ENCODE data around the gene DGLUCY. TPM values are rescaled to one million over a fixed set of nuclear protein-coding genes. Genes with fewer than 3 reads are reported as not detected.

The DGLUCY gene
- total and polyA plus RNA-seq, 5 donors from 2014 or later, result 45.2 to 120 (median 60.8) TPM

DNA sequence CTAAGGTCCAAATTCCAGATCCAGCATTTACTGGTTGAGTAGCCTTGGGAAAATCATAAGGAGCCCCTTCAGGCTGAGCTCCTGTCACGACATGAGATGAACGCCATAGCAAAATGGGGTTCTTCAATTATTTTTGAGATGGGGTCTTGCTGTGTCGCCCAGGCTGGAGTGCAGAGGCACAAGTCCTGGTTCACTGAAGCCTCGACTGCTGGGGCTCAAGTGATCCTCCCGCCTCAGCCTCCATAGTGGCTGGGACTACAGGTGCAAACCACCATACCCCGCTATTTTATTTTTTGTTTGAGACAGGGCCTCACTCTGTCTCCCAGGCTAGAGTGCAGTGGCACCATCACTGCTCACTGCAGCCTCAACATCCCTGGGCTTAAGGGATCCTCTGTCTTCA is 156.3 kb downstream of the DGLUCY start:
- no peak for DNase-seq
- Histone ChIP-seq H3K4me1 (ENCODE audit: control insufficient read depth, insufficient read depth, low read length, poor library complexity, severe bottlenecking) (peaks cover 3% of the 10 kb centered on the region), H3K27ac (ENCODE audit: insufficient read depth, low read length, poor library complexity, severe bottlenecking) (no peak overlapping the region), H3K9me3 (ENCODE audit: control insufficient read depth in 2 of 2, low read length in 2 of 2) (no peaks in the 10 kb centered on the region), H3K4me3 (ENCODE audit: low read depth, low read length) (no peak overlapping the region), H3K36me3 (ENCODE audit: control insufficient read depth, insufficient read depth, low read length) (peaks cover 48% of the 10 kb centered on the region), H3K27me3 (ENCODE audit: control insufficient read depth, insufficient read depth, low read length) (no peaks in the 10 kb centered on the region)
- H3K27me3 Mint-ChIP-seq, result no peaks in the 10 kb centered on the region
- no peak overlapping the region for H3K4me3 Mint-ChIP-seq
- no peaks in the 10 kb centered on the region for H3K9me3 Mint-ChIP-seq
- peaks cover 7 to 39% (median 19%) of the 10 kb centered on the region in 4 donors for H3K4me1 Mint-ChIP-seq
- H3K27ac Mint-ChIP-seq, result no peak overlapping the region
- ATAC-seq (ENCODE audit: low read depth in 2 of 2), result no peak
- H3K36me3 Mint-ChIP-seq, result peaks cover 37% of the 10 kb centered on the region

DNA sequence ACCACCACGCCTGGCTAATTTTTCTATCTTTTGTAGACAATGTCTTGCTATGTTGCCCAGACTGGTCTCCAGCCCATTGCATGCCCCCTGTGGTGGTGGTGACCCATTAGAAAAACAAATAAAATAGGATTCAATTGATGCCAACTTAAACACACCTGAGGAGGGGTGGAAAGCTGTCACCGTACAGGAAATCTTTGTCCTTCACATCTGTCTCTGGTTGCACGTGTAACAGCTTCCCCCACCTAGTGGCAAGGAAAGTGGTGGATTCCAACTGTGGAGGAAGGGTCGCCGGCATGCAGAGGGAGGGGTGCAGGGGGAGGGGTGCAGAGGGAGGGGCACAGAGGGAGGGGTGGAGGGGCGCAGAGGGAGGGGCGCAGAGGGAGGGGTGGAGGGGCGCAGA is 156.7 kb downstream of the DGLUCY start:
- H3K9me3 ChIP-seq (ENCODE audit: control insufficient read depth in 2 of 2, low read length in 2 of 2), result no peaks in the 10 kb centered on the region
- H3K27ac Mint-ChIP-seq, result no peak overlapping the region
- no peaks in the 10 kb centered on the region for H3K27me3 Mint-ChIP-seq
- H3K9me3 Mint-ChIP-seq, result no peaks in the 10 kb centered on the region
- peaks cover 52% of the 10 kb centered on the region for H3K36me3 ChIP-seq (ENCODE audit: control insufficient read depth, insufficient read depth, low read length)
- H3K4me1 Mint-ChIP-seq, result peaks cover 7 to 35% (median 16%) of the 10 kb centered on the region in 4 donors
- no peaks in the 10 kb centered on the region for H3K27me3 ChIP-seq (ENCODE audit: control insufficient read depth, insufficient read depth, low read length)
- no peaks in the 10 kb centered on the region for H3K4me1 ChIP-seq (ENCODE audit: control insufficient read depth, insufficient read depth, low read length, poor library complexity, severe bottlenecking)
- no peak for ATAC-seq (ENCODE audit: low read depth in 2 of 2)
- no peak for DNase-seq
- H3K36me3 Mint-ChIP-seq, result peaks cover 38% of the 10 kb centered on the region
- H3K4me3 Mint-ChIP-seq, result no peak overlapping the region
- H3K4me3 ChIP-seq (ENCODE audit: low read depth, low read length), result no peak overlapping the region
- no peak overlapping the region for H3K27ac ChIP-seq (ENCODE audit: insufficient read depth, low read length, poor library complexity, severe bottlenecking)

DNA sequence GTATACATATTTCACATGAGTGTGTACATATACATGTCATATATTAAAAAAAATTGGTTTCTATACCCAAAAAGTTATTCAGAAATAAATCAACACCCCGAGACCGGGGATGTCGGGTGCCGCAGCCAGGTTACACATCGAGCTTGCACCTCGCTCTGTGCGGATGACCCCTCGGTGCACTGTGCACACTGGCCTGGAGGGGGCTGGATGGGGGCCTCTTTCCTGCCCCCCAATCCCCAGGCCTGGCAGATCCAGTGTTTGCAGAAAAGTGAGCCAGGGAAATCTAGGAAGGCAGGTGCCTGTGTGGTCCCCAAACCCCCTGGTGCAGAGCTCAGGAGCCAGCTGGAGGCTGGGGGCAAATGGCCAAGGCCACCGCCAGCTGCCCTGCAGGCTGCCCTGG is 157.8 kb downstream of the DGLUCY start:
- Mint-ChIP-seq H3K27ac (no peak overlapping the region), H3K9me3 (no peaks in the 10 kb centered on the region), H3K36me3 (peaks cover 42% of the 10 kb centered on the region), H3K4me3 (no peak overlapping the region), H3K27me3 (no peaks in the 10 kb centered on the region), H3K4me1 (peaks cover 7 to 29% (median 15%) of the 10 kb centered on the region in 4 donors)
- H3K4me1 ChIP-seq (ENCODE audit: control insufficient read depth, insufficient read depth, low read length, poor library complexity, severe bottlenecking), result no peaks in the 10 kb centered on the region
- DNase-seq (no peak), ATAC-seq (ENCODE audit: low read depth in 2 of 2) (no peak)
- no peak overlapping the region for H3K4me3 ChIP-seq (ENCODE audit: low read depth, low read length)
- H3K27me3 ChIP-seq (ENCODE audit: control insufficient read depth, insufficient read depth, low read length), result no peaks in the 10 kb centered on the region
- H3K9me3 ChIP-seq (ENCODE audit: control insufficient read depth in 2 of 2, low read length in 2 of 2), result no peaks in the 10 kb centered on the region
- H3K36me3 ChIP-seq (ENCODE audit: control insufficient read depth, insufficient read depth, low read length), result peaks cover 60% of the 10 kb centered on the region
- H3K27ac ChIP-seq (ENCODE audit: insufficient read depth, low read length, poor library complexity, severe bottlenecking), result no peak overlapping the region

DNA sequence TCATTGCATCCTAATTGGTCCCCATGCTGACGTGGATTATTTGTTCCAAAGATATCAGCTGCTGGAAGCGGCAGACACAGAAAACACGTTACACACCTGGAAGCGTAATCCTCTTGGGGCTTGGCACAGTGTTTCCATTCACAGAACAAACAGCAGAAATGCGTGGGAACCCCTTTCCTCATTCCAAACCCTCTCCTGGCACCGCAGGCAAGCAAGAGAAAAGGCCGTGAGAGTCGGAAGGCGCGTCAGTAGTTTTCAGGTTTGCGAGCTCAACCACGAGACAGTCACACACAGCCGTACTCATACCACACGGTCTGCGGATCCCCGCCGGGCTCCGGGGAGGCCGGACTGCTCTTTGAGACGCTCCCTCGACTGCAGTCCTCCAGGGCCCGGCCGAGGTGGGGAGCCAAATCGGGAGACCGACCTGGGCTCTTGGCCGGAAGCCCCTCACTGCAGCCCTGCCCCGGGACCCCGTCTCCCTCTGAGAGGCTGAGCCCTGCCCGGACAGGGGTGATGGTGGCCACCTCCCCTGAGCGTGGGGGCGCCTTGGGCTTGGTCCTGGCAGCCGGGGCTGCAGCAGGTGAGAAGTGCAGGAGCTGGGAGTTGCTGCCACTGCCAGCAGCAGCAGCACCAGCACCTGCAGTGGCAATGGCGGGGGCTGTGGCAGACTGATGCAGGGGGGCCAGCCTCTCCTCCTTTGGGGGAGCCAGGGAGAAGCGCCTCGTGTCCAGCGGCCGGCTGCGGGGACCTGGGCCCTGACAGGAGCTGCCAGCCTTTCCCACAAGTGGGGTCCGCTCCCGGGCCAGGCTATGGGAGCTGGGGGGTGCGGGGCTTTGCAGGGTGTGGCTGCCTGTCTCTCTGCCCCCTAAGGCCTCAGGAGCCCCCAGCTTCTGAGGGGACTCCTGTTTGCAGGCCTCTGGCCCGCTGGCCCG is 158.7 kb downstream of the DGLUCY start:
- Mint-ChIP-seq H3K9me3 (no peaks in the 10 kb centered on the region), H3K27me3 (no peaks in the 10 kb centered on the region), H3K36me3 (peaks cover 43% of the 10 kb centered on the region), H3K27ac (peak overlapping the region in 1 of 3 donors; percentile 62), H3K4me3 (peak overlapping the region in 2 of 4 donors; percentile 10 to 35), H3K4me1 (peaks cover 7 to 23% (median 14%) of the 10 kb centered on the region in 4 donors)
- H3K27me3 ChIP-seq (ENCODE audit: control insufficient read depth, insufficient read depth, low read length), result no peaks in the 10 kb centered on the region
- ATAC-seq (ENCODE audit: low read depth in 2 of 2), result no peak
- H3K4me3 ChIP-seq (ENCODE audit: low read depth, low read length), result no peak overlapping the region
- H3K36me3 ChIP-seq (ENCODE audit: control insufficient read depth, insufficient read depth, low read length), result peaks cover 70% of the 10 kb centered on the region
- no peaks in the 10 kb centered on the region for H3K4me1 ChIP-seq (ENCODE audit: control insufficient read depth, insufficient read depth, low read length, poor library complexity, severe bottlenecking)
- DNase-seq, result no peak
- no peaks in the 10 kb centered on the region for H3K9me3 ChIP-seq (ENCODE audit: control insufficient read depth in 2 of 2, low read length in 2 of 2)
- no peak overlapping the region for H3K27ac ChIP-seq (ENCODE audit: insufficient read depth, low read length, poor library complexity, severe bottlenecking)

DNA sequence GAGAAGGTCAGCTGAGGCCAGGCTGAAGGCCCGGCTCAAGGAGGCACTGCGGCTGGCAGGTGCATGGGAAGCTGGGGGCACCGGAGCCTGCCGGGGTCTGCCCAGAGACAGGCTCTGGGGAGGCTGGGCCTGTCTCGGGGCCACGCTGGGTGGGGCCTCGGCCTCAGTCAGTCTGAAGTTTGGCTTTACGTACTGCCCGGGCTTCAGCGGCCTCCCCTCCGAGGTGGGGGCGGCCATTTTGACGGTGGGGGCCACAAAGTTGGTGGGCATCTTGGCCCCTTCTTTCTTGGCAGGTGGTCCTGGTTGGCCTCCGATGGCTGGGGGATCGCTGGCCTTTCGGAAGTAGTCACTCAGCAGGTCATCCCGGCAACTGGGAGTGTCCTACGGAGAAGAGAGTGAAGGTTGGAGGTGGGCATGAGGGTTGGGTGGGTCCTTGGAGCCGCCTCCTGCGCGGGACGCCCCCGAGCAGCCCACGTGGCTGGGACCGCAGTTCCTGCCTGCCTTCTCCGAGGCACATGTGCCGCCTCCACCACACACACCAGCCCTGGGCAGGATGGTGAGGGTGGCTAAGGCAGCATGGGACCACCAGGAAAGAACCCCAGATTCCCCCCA is 159.5 kb downstream of the DGLUCY start:
- no peaks in the 10 kb centered on the region for H3K9me3 Mint-ChIP-seq

DNA sequence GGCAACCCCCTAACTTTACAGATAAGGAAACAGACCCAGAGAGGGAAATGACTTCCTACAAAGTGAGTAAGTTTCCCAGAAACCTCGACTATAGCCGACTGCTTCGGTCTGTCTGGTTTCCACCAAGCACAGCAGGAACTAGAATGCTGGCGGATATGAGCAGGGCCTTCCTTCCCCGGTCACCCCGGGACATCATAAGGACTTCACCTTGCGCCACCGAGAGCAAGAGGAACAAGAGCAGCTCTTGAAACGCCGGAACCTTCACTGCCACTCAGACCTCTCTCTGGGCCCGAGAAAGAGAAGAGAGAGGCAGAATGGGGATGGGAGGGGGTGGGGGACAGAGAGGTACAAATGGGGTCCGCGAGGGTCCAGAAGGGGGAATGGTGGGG is 160.0 kb downstream of the DGLUCY start:
- no peaks in the 10 kb centered on the region for H3K27me3 Mint-ChIP-seq
- H3K27ac ChIP-seq (ENCODE audit: insufficient read depth, low read length, poor library complexity, severe bottlenecking), result no peak overlapping the region
- H3K36me3 Mint-ChIP-seq, result peaks cover 40% of the 10 kb centered on the region
- no peak overlapping the region for H3K4me3 ChIP-seq (ENCODE audit: low read depth, low read length)
- DNase-seq (no peak), ATAC-seq (ENCODE audit: low read depth in 2 of 2) (no peak)
- H3K36me3 ChIP-seq (ENCODE audit: control insufficient read depth, insufficient read depth, low read length), result peaks cover 82% of the 10 kb centered on the region
- H3K4me1 Mint-ChIP-seq, result peaks cover 0 to 18% (median 10%) of the 10 kb centered on the region in 4 donors
- no peaks in the 10 kb centered on the region for H3K9me3 ChIP-seq (ENCODE audit: control insufficient read depth in 2 of 2, low read length in 2 of 2)
- H3K9me3 Mint-ChIP-seq, result no peaks in the 10 kb centered on the region
- no peaks in the 10 kb centered on the region for H3K4me1 ChIP-seq (ENCODE audit: control insufficient read depth, insufficient read depth, low read length, poor library complexity, severe bottlenecking)
- H3K27ac Mint-ChIP-seq, result no peak overlapping the region
- no peak overlapping the region for H3K4me3 Mint-ChIP-seq
- H3K27me3 ChIP-seq (ENCODE audit: control insufficient read depth, insufficient read depth, low read length), result no peaks in the 10 kb centered on the region

More for the DNA sequence above, 159.5 kb downstream of the DGLUCY start:
- peaks cover 77% of the 10 kb centered on the region for H3K36me3 ChIP-seq (ENCODE audit: control insufficient read depth, insufficient read depth, low read length)
- Mint-ChIP-seq H3K27ac (no peak overlapping the region), H3K4me3 (no peak overlapping the region), H3K36me3 (peaks cover 38% of the 10 kb centered on the region), H3K27me3 (no peaks in the 10 kb centered on the region), H3K4me1 (peaks cover 2 to 18% (median 10%) of the 10 kb centered on the region in 4 donors)
- no peaks in the 10 kb centered on the region for H3K9me3 ChIP-seq (ENCODE audit: control insufficient read depth in 2 of 2, low read length in 2 of 2)
- no peak for ATAC-seq (ENCODE audit: low read depth in 2 of 2)
- H3K27ac ChIP-seq (ENCODE audit: insufficient read depth, low read length, poor library complexity, severe bottlenecking), result no peak overlapping the region
- no peaks in the 10 kb centered on the region for H3K4me1 ChIP-seq (ENCODE audit: control insufficient read depth, insufficient read depth, low read length, poor library complexity, severe bottlenecking)
- no peak for DNase-seq
- no peaks in the 10 kb centered on the region for H3K27me3 ChIP-seq (ENCODE audit: control insufficient read depth, insufficient read depth, low read length)
- no peak overlapping the region for H3K4me3 ChIP-seq (ENCODE audit: low read depth, low read length)

DNA sequence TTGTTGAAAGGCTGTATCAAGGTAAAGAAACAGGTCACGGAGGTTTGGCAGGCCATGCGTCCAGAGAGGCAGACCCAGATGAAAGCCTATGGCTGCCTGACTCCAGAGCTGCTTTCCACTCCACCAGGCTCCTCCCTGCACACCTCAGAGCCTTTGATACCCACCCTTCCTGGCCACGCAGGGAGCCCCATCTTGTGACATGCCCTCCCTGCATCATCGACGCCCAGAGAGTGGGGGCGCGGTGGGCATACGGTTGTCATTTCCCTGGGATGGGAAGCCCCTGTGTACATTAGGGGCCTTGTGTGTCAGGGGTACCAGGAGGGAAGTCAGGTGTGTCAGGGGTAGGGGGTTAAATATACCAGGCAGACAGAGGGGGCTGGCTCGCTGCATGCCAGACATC is 160.9 kb downstream of the DGLUCY start:
- Mint-ChIP-seq H3K36me3 (peaks cover 35% of the 10 kb centered on the region), H3K27me3 (no peaks in the 10 kb centered on the region), H3K4me1 (peaks cover 0 to 12% (median 6%) of the 10 kb centered on the region in 4 donors), H3K4me3 (no peak overlapping the region), H3K9me3 (no peaks in the 10 kb centered on the region), H3K27ac (peak overlapping the region in 1 of 3 donors; percentile 71)
- no peak overlapping the region for H3K27ac ChIP-seq (ENCODE audit: insufficient read depth, low read length, poor library complexity, severe bottlenecking)
- no peaks in the 10 kb centered on the region for H3K4me1 ChIP-seq (ENCODE audit: control insufficient read depth, insufficient read depth, low read length, poor library complexity, severe bottlenecking)
- H3K36me3 ChIP-seq (ENCODE audit: control insufficient read depth, insufficient read depth, low read length), result peaks cover 88% of the 10 kb centered on the region
- H3K9me3 ChIP-seq (ENCODE audit: control insufficient read depth in 2 of 2, low read length in 2 of 2), result no peaks in the 10 kb centered on the region
- H3K27me3 ChIP-seq (ENCODE audit: control insufficient read depth, insufficient read depth, low read length), result no peaks in the 10 kb centered on the region
- ATAC-seq (ENCODE audit: low read depth in 2 of 2) (no peak), DNase-seq (no peak)
- no peak overlapping the region for H3K4me3 ChIP-seq (ENCODE audit: low read depth, low read length)
